G401.6 (cell line): Measurements from ENCODE around the gene CYSLTR2.
"Not testable (repeated sequence)": the region's sequence is repeated elsewhere in the genome, so short reads cannot be mapped to it uniquely, and the experiment has no call there.

Experiments used
- FAIRE-seq: peaks from 2 replicates; lab custom pipeline; 2012; peaks lifted over from hg19 to GRCh38; lab: Jason Lieb, UNC

Gene CYSLTR2

DNA sequence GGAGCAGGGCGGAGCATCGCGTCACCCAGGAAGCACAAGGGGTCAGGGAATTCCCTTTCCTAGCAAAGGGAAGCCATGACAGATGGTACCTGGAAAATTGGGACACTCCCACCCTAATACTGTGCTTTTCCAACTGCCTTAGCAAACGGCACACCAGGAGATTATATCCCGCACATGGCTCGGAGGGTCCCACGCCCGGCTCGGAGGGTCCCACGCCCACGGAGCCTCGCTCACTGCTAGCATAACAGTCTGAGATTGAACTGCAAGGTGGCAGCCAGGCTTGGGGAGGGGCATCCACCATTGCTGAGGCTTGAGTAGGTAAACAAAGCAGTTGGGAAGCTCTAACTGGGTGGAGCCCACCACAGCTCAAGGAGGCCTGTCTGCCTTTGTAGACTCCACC is 42.9 kb downstream of the CYSLTR2 start:
- FAIRE-seq, result not testable (repeated sequence)

DNA sequence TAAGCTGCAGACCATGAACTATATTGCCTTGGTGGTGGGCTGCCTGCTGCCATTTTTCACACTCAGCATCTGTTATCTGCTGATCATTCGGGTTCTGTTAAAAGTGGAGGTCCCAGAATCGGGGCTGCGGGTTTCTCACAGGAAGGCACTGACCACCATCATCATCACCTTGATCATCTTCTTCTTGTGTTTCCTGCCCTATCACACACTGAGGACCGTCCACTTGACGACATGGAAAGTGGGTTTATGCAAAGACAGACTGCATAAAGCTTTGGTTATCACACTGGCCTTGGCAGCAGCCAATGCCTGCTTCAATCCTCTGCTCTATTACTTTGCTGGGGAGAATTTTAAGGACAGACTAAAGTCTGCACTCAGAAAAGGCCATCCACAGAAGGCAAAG is 53.7 kb downstream of the CYSLTR2 start:
- FAIRE-seq, result no peak

DNA sequence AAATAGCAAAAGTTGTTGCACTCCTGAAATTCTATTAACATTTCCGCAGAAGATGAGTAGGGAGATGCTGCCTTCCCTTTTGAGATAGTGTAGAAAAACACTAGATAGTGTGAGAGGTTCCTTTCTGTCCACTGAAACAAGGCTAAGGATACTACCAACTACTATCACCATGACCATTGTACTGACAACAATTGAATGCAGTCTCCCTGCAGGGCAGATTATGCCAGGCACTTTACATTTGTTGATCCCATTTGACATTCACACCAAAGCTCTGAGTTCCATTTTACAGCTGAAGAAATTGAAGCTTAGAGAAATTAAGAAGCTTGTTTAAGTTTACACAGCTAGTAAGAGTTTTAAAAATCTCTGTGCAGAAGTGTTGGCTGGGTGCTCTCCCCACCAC is 55.0 kb downstream of the CYSLTR2 start:
- FAIRE-seq, result no peak

DNA sequence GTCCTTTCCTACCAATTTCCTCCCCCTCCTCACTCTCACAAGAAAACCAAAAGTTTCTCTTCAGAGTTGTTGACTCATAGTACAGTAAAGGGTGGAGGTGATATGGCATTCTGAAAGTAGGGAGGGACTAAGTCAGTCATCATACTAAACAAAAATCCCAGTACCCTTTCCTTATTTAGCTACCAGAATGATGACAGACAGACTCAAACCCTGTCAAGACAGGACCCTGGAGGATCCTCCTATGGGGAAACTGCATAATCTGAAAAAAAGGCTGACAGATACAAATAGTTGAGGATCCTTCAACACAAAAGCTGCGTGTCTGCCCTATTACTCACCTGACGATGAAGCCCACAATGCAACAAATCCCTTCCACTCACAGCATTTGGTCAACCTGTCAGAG is 55.5 kb downstream of the CYSLTR2 start:
- FAIRE-seq, result no peak

DNA sequence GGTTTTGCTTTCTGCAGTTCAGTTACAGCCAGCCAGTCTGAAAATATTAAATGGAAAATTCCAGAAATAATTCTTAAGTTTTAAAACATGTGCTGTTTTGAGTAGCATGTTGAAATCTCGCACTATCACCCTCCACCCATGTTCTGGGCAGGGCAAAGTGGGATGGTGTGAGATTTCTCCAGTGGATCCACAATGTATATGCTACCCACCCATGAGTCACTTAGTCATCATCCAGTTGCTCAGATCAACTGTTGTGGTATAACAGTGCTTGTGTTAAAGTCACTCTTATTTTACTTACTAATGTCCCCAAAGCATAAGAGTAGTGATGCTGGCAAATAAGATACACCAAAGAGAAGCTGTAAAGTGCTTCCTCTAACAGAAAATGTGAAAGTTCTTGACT is 56.4 kb downstream of the CYSLTR2 start:
- FAIRE-seq, result no peak

DNA sequence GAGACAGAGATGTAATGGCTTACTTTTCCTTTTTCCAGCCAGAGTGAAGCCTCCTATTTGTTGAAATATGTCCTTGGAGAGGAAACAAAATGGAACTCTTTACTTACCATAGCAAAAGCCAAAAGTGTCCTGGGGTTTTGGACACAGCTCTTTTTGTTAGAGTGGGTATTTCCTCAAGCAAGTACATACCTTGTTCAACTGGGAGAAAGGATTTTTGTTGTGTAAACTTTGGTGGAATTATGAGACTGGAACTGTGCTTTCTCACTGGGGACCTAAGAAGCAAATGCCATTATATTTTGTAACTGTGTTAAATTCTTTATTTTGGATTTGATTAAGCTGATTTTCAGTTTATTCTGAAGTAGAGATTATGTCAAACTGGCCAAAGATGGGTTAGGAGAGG is 58.4 kb downstream of the CYSLTR2 start:
- FAIRE-seq, result no peak

DNA sequence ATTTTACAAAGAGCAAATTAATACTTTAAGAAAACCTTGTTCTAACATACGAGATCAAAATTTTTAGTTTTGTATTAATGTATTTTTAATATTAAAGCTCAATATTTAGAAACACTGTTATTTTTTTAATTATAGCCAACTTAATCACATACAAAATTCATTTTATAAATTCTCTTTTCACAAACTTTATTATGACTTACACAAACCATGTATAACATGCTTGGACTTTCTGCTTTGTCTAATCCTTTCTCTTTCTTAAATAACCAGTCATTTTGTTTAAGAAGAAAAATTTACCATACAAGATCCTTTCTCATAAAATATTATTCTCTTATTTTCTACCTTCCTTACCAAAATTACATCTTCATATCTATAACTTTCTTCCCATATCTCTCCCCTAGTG is 62.2 kb downstream of the CYSLTR2 start:
- FAIRE-seq, result peak; percentile 86

DNA sequence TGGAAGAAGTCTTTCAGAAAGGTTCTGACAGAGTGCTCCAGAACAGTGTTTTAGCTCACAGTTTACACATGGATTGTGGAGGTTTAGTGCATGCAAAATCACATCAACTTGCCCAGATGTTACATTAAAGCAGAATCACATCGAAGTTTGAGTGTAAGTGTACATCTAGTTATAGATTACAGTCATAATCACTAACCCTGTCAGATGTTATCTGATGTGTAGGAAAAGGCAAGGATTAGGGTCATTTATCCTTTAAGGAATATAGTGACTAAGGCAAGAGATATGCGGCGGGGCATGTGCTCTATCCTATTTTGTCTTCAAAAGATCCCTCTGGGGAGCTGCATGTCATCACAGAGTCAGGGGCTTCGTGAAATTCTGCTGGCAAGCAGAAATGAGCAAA is 66.9 kb downstream of the CYSLTR2 start:
- no peak for FAIRE-seq

DNA sequence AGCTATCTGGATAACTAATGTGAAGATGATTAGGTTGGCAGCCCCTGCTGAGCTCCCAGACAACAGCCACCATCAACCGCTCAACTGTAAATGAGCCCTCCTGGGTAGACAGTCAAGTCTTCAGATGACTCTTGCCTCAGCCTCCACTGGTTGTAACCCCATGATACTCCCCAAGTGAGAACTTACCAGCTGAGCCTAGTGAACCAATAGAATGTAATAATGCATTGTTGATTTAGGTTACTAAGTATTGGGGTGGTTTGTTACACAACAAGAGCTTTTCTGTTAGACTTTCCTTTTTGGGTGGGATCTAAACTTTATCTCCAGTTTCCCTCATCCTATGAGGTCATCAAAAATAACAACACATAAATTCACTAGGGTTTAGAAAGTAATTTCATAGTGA is 69.4 kb downstream of the CYSLTR2 start:
- FAIRE-seq, result no peak

DNA sequence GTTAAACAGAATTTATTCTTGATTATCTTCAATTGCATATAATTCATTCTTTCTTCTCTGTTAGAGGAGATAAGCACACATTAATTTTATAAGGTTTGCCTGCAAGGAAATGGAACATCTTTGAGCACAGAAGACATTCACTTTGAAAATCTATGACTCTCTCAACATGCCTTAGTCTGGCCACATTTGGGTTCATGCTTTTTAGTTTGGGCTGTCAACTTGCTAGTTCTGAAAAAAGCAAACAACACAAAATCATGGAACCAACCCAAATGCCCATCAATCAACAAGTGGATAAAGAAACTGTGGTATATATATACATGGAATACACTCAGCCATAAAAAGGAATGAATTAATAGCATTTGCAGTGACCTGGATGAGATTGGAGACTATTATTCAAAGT is 71.5 kb downstream of the CYSLTR2 start:
- FAIRE-seq, result no peak

DNA sequence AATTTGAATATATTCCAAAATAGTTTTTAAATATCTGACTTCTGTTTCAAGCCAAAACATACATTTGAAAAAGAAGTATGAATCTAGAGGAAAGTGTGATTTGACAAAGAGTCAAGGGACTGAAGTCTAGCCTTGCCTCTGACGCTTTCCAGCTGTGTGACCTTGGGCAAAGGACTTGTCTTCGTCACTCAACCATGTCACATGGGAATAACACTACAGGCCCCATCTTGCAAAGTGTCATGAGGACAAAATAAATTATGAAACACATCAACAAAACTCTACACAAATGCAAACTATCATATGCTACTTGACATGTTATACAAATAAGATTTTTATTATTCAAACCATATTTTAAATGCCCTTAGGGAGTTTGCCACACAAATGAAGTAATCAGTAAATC is 73.0 kb downstream of the CYSLTR2 start:
- no peak for FAIRE-seq

DNA sequence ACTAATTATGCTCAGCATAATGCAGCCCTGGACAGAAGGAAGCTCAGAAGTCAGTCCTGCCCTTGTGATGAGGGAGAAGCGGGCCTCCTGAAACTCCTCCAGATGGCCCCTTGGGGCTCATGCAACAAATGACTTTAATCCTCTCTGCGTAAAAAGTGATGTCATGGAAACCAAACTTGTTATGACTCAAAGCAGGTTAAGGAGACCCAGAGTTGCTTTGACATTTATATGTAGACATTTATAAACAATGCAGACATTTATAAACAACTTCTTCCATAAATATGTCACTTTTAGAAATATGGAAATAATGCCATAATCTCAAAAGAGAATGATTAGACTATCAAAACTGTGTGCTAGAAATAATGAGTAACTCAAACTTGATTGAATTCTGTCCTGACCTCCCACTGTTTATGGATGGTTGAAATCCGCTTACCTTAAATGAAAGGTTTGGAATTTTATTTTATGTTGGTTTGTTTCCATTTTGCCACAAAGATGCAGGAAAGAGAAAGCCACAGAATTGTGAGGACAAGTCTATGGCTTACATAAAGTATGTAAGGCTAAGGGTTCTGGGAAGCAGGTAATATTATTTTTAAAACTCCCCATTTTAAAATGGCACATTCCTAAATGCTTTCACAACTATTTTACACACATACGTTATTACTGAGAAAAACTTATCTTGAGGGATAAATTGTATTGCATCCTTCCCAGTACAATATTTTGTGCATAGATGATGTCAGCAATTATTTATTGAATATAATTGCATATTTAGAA is 73.7 kb downstream of the CYSLTR2 start:
- FAIRE-seq, result no peak

DNA sequence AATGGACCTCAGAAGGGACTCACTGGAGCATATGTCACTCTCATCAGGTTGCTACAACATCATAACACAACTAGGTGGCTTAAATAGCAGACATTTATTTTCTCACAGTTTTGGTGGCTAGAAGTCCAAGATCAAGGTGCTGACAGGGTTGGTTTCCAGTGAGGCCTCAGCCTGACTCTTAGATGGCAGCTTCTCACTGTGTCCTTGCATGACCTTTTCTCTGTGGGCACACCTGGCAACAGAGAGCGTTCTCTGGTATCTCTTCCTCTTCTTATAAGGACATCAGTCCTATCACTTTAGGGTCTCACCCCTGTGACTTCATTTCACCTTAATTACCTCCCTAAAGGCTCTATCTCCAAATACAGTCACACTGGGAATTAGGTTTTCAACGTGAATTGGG is 74.5 kb downstream of the CYSLTR2 start:
- FAIRE-seq, result no peak

DNA sequence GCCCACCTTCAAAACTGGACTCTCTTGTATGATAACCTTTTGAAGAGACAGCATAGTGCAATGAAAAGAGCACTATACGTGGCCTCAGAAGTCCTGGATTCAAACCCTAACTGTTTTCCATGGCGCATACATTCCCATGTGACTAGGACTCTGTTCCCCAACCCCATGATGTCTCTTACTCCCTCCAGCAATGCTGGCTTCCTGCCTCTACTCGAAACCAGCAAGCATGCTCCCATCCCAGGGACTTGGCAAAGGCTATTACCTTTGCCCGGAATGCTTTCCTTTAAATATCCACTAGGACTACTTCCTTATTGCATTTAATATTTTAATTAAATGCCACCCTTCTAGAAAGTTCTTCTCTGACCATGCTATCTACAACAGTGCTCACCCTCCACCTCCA is 75.1 kb downstream of the CYSLTR2 start:
- FAIRE-seq, result no peak

DNA sequence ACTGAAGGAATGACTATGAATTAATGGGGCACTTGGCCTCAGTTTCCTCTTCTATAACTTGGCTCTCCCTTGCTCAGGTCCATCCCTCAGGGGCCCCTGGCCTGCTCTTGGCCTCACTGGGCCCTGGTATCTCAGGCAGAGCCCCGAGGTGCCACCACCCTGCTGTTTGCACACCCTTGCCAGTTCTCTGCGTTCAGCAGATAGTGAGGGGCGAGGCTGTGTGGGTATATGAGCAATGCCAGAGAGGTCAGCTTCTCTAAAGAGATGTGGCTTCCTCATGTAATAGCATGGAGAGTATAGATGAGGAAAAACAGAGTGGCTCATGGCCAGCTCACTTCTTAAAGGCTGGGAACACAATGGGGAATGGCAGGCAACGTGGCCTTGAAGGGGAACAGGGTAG is 76.1 kb downstream of the CYSLTR2 start:
- FAIRE-seq, result no peak

DNA sequence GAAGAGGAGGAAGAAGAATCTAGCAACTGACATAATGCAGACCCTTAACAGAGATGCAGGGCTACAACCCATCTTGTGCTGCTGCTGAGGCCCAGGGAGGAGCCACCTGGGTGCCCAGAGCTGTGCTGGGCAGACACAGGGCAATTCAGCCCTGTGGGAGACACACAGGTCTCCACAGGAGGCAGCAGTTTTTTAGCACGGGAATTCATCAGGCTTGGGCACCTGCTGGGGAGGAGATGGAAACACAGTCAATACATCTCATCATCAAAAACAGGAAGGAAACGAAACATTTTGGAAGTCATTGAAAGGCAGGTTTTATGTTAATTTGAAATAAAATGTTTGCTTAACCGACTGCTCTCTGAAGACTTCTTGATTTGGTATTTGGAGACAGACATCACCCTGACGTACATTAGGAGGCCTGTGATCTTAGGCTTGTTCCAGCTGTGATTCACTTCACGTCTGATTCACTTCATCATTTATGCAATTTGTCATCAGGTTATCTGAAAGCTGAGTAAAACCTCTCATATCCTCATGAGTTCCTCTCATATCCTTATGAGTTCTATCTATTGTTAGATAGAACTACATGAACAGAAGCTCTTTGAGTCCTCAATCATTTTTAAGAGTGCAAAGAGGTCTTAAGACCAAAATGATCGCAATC is 77.4 kb downstream of the CYSLTR2 start:
- no peak for FAIRE-seq

DNA sequence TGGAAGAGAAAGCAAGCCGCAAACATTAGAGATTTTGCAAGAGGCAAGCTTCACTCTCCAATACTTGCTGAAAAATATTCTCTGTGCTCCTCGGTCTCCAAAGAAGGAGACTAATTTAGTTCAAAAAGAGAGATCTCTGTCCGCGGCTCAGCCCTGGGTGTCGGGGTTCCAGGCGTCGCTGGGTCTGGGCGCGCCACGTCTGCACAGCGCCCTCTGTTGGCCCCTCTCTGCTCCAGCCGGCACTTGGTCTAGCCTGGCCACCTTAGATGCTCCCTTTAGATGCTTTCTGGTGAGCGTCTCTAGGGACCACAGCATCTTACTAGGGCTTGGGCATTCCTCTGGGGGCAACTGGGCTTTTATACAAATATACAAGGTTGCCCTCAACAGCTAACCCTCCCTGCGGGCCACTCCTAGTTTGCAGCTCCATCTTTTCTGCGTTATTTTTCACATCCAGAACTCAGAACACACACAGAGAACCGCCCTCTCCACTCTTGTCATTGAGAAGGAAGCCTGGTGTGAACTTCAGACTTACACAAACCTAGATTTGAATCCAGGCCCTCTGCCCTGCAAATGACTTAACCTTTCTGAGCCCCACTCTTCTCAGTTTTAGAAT is 78.3 kb downstream of the CYSLTR2 start:
- no peak for FAIRE-seq

DNA sequence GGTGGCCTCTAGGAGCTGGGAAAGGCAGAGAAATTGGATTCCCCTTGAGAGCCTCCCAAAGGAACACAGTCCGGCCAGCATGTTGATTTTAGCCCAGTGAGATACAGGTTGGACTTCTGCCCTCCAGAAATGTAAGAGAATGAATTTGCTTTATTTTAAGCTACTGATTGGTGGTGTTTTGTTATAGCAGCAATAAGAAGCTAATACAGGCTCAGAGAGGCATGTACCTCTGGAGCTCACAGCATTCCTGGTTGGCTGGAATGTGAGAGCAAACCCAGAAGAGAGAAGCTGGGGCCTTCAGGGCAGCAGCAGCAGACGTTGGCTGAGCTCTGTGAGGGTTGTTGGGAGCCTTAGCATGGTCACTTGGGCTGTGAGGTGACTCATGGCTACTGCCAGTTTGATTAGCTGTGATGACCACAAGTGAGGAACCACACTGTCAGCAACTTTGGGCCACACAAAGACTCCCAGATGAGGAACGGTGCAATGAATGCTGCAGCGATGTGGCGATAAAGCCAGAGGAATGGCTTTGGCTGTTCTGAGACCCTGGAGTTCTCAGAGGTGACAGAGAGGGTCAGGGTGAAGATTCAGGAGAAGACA is 80.1 kb downstream of the CYSLTR2 start:
- FAIRE-seq, result no peak

DNA sequence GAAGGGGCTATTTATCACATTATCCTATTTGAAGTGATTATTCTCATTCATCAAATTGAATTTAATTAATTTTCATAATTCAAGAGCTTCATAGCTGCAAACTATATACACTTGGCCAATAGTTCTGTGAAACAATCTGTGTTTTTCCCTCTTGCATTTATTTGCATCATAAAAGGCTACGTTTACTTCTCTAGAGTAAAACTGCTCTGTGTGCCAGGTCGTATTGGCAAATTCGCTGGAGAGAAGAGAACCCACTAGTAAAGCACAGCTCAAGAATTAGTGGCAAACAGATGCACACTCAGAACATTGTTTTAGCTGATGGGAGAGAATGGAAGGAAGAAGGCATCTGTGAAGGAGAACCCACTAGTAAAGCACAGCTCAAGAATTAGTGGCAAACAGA is 81.8 kb downstream of the CYSLTR2 start:
- no peak for FAIRE-seq

DNA sequence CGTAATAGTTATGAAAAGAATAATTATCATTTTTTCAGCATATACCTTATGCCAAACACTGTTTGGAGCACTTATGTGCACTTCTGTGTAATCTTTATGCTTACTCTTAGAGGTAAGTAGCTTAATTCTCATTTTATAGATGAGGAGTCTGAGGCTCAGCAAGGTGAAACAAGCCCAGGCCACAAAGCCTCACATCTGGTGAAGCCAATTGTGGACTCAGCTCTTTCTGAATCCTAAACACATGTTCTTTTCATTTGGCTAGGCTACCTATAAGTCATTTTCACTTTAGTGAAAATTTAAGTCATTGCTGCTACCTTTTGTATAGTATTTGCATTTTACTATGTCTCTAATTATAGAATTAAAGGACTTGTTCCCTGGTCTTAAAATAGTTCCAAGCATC is 84.0 kb downstream of the CYSLTR2 start:
- no peak for FAIRE-seq

DNA sequence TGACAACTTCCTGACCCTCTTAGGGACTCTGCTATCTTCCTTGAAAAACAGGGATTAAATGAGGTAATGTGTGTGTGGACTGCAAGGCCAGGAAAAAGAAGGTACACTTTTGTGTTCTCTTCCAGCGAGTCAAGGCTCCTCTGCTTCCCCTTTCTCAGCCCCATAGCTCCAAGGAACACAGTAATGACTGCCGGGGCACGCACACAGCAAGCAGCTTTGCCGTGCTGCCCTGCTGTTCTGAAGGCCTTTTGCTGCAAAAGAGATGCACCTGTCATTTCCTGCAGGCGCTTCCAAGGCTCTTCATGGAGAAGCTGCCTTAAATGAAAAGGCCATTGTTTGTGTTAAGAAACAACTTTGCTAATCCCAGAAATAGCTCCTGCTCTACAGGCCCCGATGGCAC is 84.6 kb downstream of the CYSLTR2 start:
- FAIRE-seq, result no peak

DNA sequence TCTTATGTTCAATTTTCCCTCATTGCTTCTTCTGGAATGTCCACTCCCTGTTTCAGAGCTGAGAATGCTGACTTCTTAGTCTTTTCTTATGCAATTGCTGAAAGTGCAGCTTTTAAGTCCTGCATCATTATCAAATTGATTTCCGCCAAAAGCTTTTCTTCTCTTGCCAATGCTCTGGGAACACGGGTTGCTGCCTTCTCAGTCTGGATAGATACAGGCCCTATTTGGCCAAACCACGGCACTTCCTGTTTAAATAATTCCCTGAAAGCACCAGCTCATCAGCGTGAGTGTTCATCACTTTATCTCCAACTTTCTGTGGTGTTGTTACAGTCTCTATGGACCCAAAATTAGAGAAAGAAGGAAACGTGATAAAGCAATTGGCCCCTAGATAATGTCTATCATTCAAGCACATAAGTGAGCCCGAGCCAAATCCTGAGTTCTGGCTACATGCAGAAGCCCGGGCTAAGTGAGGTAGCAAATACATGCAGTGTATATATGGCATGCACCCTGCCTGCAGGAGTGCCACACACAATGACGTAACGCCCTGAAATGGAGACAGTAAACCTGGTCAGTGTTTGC is 85.7 kb downstream of the CYSLTR2 start:
- FAIRE-seq, result no peak

DNA sequence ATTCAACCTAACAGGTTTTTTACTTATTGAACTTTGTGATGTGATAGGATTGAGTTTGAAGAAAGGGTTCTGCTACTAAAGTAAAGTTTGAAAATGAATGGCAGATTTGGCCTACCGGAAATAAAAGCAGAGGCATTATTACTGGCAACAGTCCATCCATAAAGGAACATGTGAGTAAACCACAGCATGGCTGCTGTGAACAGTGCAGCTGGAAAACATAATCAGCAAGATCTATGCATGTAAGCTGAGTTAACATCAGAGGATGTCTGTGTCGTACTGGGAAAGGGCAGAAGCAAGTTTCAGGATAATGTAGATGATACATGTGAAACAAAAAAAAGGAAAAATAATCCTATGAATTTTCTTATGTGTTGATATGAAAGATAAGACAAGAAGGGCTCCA is 87.6 kb downstream of the CYSLTR2 start:
- FAIRE-seq, result no peak
